Measurements from ENCODE around the gene GGNBP2.

Gene GGNBP2

DNA sequence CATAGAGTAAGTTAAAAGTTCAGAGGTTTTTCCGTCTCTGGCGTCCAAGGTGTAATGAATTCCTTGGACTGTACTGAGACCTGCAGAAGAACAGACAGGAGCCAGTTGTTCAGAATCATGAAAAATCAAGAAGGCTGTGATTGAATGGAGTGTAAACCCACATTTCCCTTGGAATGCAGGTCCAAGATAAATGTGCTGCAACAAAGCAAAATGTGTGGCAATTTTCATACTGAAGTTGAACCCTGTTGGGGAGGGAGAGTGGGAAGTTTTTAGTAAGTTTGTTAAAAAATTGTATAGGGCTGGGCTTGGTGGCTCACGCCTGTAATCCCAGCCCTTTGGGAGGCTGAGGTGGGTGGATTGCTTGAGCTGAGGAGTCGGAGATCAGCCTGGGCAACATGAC, 21.4 kb downstream of the GGNBP2 start:
- DNase-seq, result no peak

DNA sequence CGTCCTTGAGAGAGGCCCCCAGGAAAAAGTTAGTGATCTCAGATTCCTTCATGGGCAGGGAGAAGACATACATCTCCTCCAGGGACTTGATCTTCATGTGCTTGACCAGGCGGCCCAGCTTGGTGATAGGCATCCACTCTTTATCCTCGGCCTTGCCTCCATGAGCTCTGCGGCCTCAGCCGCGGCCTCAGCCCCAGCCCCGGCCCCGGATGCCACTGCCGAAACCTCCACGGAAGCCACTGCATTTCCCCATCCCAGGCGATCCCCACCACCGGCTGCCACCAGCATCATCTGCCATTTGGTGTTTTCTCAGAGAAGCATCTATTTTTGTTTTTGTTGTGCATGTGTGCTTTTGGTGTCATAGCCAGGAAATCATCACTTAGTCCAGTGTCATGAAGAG, 30.3 kb downstream of the GGNBP2 start:
- no peak for DNase-seq

DNA sequence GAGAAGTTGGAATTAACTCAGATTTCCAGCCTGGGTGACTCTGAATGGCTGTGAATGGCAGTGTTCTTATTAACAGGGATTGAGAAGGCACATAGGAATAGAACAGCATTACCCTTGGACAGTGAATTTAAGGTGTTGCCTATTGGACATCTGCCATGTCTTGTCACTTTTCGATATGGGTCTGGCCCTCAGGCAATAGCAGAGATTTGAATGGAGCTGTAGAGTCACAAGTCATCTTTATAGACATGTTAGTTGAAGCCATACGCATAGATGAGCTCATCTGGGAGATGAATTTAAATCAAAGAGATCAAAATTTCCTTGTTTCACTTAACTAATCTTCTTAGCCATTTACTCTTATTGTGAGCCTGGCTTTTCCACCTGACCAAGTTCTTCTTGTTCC, 32.1 kb downstream of the GGNBP2 start:
- no peak for DNase-seq

DNA sequence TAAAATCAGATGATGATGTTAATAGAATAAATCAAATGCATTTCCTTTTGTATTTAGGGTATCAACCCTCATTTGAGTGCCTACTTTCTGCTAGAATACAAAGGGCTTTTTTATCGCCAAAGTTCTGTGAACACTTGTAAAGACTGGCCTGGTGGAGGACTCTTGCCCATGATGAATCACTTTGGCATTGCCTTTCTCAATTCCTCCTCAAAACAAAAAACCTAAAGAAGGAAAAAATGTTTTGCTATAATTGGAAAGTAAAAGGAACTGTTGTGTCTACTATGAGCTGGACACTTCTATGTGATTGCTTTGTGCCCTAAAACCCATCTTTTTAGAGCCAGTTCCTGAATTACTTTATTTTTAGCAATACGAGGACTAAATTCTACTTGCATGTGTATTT, 34.0 kb downstream of the GGNBP2 start:
- no peak for DNase-seq

DNA sequence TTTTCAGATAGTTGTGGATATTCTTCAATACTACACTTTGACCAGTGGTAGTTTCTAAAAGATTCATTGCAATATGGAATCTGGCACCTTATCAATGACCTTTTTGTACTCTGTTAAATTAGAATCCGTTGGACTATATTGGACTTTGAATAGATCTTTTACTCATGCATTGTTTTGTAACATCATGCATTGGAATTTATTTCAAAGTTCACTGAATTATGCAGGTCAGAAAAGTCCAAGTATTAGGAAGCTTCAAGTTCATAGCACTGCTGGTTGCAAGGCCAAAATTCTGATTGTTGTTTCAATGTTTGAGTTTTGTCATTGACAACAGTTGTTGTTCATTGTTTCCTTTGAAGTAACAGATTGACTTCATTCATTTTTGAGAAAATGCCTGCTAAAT, 39.1 kb downstream of the GGNBP2 start:
- DNase-seq, result no peak

DNA sequence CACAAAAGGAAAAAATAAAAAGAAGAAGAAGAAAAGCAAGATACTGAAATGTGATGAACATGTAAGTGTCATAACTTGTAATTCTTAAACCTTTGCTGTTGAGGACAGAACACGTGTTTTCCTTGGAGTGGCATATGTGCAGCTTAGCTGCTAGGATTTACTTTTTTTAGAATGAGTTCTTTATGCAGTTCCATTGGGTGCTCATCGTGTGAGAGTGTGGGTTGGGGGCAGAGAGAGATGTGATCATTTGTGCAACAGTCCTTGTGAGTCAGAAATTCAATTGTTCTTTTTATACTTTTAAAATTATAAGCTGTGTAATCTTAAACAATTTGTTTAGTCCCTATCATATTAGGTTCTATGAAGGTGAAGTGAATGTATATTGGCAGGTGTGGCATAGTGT, 41.4 kb downstream of the GGNBP2 start:
- no peak for DNase-seq

DNA sequence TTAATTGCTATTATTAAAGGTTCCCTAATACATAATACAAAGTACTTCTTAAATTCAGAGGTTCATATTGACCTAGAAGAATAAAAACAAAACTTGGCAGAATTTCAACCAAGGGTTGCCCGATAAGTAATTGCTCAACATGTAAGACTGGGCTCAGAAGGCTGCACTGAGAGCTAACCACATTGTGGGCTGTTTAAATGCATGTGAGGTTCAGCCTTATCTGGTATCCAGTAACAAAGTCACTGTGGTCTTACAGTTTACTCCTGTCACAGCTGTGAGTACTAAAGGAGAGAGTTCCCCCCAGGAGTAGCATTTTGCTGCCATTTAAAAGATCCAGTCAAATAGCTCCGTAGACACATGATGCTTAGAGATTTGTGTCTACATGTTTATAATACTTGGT, 45.4 kb downstream of the GGNBP2 start:
- no peak for DNase-seq

DNA sequence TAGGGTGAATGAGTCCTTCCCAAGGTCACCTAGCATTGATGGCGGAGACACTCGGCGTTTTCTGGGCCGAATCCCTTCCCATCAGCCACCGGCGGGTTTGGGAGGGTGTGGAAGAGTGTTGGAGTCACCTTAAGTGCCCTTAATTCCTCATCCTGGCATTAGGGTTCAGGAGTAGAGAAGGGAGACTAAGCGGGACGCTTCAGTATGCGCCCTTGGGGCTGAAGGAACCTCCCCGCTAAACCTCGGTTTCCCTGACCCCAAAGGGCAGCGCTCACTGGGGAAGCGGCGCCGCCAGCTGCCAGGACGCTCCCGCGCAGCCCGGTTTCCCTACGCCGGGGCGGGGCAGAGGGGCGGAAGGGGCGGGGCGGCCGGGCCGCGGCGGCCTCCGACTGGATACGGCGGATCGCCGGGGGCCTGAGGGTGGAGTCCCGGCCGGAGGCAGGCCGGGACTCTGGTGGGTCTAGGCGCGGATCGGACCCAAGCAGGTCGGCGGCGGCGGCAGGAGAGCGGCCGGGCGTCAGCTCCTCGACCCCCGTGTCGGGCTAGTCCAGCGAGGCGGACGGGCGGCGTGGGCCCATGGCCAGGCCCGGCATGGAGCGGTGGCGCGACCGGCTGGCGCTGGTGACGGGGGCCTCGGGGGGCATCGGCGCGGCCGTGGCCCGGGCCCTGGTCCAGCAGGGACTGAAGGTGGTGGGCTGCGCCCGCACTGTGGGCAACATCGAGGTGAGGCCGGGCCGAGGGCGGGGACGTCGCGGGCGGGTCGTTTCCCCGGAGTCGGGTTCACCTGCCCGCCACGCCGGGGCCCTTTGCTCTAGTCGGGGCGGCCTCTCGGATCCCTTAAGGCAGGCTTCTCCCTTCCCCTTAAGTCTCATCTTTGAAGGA, 47.0 kb downstream of the GGNBP2 start, which contains the start of gene DHRS11:
DHRS11 (plus strand) TSS at position 446 of the 882 bp plus-strand sequence; CDS start at position 577, 131 bp downstream.
- peak; percentile 77 for DNase-seq

DNA sequence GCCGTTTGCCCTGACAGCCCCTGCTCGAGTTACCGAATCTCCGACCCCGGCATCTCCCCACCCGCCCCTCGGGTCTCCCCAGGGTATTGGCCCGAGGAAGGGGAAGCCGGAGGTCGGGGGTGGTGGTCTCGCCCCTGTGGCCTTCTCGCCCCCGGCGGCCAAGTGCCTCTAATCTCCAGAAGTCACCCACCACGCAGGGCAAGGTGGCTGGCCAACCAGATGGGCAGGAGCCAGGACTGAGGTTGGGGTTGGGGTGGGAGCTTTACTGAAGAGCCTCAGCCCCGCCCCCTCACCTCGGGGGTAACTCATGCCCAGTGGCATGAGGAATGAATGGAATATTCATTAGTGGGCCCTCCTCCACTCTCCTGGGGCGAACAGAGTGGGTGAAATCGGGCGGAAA, 47.6 kb downstream of the GGNBP2 start:
- no peak for DNase-seq

DNA sequence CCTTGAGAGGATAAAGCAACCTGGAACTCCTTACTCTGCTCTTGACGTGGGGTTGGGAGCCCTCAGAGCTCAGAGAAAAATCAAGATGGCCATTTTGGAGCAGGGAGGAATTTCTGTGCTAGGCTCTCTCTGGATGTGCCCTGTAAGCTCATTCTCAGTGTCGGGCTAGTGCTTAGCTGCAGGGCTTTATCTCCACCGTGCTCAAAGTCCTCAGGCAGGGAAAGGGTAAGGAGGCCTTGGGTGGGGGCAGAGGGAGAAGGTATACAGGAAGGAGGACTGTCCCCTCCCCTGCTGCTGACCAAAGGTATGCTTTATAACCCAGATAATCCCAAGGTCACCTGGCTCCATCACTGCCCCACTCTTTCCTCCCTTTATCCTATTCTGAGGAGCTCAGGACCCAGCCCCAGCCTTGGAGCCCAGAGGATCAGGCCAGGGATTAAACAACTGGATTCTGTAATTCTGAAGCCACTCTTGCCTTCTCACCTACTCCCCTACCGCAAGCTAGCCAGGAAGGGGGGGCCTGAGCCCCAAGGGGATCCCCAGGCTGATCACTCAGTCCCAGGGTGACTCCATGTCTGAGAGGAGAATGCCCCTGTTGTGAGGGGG, 48.1 kb downstream of the GGNBP2 start:
- DNase-seq, result no peak

DNA sequence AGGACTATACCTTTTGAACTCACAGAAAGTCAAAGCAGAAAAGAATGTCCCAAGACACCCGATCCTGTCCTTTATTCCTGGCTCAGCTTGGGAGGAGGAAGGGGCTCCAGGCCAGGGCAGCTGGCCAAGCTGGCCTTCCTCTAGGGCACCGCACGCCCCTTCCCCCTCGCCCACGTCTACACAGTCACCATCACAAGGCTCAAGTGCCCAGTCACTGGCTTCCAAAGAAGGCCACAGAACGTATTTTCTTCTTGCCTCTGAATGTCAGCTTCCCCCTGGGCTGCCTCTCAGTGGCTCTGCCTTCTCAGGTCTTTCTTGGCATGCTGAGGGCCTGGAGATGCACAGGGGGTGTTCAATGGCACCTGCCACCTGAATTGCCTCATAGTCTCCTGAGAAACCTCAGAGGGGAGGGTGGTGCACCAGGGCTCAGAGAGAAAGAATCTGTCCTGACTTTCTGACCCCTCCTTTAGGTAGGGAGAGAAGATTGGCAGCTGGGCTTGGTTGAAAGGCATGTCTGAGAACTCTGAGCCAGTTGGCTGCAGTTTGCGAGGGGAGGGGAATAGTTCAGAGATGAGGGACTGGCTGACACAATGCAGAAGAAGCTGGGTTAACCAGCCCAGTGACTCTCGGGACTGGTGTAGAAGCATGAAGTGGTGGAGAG, 49.1 kb downstream of the GGNBP2 start:
- DNase-seq, result no peak

DNA sequence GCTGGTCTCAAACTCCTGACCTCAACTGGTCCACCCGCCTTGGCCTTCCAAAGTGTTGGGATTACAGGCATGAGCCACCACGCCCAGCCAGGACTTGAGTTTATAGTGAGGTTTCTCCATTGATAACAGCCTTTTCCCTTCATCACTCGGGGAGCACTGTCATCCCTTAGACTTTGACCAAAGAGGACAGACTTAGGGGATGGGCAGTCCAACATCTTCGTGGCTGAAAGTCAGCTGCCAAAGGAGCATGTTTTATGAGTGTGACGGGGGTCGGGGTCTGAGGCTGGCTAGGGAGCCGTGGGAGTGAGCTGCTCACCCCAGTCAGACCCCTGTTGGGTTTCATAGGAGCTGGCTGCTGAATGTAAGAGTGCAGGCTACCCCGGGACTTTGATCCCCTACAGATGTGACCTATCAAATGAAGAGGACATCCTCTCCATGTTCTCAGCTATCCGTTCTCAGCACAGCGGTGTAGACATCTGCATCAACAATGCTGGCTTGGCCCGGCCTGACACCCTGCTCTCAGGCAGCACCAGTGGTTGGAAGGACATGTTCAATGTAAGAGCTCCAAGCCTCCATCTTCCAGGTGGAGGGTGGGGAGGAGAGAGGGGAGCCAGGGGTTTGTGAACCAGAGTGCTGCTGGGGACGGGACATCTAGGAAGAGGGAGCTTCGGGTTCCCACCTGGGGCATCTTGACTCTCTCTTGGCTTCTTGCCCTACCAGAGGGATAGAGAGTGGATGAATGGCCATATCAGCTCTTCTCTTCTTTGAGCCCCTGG, 50.1 kb downstream of the GGNBP2 start:
- DNase-seq, result no peak

DNA sequence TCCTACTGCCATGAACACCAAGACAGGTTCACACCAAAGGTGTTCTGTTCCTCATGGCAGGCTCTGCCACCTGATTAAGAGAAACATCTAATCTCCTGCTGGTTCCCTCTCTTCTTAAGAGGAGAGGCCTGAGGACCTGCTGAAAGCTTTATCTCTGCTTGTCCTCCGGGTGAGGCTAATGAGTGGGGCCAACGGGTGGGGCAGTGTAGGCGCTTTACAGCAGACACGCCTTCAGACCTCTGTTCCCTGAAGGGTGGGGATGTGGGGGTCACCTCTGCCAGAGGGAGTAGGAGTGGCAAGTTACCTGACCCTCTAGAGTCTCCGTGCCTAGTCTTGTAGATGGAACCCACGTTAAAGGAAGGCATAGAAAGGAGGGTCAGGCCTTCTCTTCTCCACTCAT, 52.5 kb downstream of the GGNBP2 start:
- DNase-seq, result no peak

DNA sequence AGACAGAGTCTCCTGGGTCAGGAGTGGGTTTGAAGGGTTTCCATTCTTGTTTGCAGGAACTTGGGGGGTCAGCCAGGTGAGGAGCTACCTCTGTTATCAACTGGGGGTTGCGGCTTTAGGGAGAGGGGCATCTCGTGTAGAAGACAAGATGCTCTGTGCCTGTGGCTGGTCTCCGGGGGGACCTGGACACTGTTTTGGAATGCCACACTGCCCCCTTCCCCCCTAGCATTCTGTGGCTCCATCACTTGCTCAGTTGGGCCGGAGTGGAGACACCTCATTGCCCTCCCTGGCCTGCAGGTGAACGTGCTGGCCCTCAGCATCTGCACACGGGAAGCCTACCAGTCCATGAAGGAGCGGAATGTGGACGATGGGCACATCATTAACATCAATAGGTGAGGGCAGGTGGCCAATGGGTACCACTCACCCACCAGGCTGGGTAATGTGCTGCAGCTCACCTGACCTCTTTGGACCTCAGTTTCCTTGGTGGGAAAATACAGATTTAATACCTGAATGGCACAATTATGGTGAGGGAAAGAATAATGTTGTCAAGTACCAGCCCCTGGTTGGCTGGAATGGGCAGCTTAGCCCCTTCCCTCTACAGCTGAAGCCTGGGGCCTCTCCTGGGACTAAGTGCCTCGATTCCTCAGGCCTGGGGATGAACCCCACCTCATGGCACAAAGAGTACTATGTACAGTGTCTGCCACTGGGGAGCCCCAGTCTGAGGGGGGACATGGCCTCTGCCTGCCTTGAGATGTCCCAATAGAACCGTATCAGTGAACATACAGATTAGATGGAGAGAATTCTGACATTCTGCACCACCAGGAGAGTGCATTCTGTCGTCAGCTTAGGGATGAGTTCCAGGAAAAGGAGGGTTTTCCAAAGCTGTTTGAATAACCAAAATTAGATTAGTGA, 53.4 kb downstream of the GGNBP2 start:
- DNase-seq, result no peak

DNA sequence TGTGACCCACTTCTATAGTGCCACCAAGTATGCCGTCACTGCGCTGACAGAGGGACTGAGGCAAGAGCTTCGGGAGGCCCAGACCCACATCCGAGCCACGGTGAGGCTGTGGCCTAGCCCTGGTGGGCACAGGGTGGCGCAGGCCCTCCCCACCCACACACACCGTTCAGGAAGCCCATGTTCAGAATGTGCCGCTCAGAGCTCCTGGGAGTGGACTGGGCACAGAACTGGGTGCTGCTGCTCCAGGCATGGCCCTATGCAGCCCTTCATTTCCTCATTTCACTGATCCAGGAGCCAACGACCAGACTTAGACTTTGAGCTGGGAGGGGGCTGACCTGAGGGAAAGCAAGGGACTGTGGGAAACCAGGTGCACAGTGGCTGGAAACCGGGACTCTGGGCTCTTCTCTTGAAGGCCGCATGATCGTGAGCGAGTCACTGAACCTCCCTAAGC, 54.3 kb downstream of the GGNBP2 start:
- no peak for DNase-seq

DNA sequence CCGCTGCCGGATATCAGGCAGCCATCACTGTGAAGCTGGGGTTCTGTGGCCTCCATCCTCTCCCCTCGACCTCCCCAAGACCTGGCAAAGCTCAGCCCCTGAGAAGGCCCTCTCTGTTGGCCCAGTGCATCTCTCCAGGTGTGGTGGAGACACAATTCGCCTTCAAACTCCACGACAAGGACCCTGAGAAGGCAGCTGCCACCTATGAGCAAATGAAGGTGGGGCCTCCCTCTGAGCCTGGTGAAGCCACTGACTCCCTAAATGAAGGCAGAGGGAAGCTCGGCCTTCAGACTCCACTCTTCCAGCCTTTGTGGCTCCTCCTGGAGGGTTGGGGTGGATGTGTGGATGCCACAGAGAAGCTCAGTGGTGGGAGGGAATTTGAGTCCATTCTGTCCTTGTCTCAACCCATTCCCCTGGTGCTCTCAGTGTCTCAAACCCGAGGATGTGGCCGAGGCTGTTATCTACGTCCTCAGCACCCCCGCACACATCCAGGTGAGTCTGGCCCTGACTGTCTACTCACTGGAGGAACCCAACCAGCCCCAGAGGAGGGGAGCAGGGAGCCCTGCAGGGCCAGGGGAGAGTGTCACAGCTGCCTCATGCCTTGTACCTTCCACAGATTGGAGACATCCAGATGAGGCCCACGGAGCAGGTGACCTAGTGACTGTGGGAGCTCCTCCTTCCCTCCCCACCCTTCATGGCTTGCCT, 55.0 kb downstream of the GGNBP2 start:
- DNase-seq, result no peak

DNA sequence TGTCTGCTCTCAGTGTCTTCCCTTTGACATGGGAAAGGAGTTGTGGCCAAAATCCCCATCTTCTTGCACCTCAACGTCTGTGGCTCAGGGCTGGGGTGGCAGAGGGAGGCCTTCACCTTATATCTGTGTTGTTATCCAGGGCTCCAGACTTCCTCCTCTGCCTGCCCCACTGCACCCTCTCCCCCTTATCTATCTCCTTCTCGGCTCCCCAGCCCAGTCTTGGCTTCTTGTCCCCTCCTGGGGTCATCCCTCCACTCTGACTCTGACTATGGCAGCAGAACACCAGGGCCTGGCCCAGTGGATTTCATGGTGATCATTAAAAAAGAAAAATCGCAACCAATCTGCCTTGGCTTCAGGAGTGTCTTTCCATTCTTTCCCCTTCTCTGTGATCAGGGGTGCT, 55.7 kb downstream of the GGNBP2 start:
- no peak for DNase-seq

DNA sequence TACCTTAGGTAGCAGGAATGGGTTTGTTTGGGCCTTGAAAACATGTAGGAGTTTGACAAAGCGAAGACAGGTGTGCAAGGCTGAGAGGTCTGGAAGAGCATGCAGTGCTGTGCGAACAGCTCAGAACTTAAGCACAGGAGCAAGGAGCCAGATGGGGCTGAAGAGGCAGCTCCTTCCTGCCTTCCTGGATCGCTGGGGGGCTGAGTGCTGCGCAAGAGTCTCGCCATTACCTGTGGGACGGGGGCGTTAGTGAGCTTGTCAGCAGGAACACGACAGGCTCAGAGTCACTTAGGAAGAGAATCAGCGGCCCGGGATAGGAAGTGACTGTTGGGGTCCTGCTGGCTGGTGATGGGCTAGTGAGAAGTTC, 56.2 kb downstream of the GGNBP2 start:
- peak; percentile 55 for DNase-seq

DNA sequence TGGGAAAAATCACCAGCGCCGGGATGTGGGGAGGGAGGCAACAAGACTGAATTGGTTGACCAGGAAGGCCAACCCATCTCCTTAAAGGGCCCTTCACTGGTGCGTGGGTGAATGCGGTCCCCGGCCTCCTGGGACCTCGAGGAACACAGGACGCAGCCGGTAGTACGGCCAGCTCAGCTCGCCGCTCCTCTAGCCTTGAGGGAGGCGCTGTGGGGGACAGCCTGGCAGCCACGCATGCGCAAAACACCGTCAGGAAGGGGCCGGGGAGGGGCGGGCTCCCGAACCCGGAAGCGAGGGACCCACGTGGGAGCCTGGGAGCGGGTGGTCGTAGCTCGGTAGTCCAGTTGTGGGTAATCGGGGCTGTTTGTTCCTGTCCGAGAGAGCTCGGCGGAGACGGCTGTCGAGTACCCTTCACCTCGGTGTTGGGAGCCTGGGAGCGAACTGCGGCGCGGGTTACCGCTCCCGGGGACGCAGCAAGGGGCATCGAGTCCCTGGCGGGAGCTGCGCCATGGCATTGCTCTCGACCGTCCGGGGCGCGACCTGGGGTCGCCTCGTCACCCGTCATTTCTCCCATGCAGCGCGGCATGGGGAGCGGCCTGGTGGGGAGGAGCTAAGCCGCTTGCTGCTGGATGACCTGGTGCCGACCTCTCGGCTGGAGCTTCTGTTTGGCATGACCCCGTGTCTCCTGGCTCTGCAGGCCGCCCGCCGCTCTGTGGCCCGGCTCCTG, 56.7 kb downstream of the GGNBP2 start, which contains the start of gene MRM1:
MRM1 (plus strand) TSS at position 281 of the 727 bp plus-strand sequence; CDS start at position 509, 228 bp downstream.
- peak; percentile 90 for DNase-seq

DNA sequence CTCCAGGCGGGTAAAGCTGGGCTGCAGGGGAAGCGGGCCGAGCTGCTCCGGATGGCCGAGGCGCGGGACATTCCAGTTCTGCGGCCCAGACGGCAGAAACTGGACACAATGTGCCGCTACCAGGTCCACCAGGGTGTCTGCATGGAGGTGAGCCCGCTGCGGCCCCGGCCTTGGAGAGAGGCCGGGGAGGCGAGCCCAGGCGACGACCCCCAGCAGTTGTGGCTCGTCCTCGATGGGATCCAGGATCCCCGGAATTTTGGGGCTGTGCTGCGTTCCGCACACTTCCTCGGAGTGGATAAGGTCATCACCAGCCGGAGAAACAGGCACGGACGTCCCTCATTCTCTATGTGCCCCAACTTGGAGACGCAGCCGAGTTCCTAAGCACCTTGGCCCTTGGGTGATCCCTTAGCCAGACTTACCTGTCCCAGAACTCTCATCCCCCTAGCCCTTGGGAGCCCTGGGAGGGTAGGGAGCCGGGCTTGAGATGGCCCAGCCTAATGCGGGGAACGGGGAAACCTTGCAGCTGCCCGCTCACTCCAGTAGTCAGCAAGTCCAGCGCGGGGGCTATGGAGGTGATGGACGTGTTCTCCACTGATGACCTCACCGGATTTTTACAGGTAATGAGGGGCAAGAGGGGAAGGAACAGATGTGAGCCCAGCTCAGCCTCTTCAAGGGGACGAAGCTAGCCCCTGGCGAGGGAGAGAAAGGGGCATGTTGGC, 57.5 kb downstream of the GGNBP2 start:
- DNase-seq, result no peak
